ENCODE data around the gene CCNB1.
A peak's percentile ranks its signal among the peaks of the same experiment; 100 is the strongest.
"Not testable (repeated sequence)": the region's sequence is repeated elsewhere in the genome, so short reads cannot be mapped to it uniquely, and the experiment has no call there.

CCNB1 gene

DNA sequence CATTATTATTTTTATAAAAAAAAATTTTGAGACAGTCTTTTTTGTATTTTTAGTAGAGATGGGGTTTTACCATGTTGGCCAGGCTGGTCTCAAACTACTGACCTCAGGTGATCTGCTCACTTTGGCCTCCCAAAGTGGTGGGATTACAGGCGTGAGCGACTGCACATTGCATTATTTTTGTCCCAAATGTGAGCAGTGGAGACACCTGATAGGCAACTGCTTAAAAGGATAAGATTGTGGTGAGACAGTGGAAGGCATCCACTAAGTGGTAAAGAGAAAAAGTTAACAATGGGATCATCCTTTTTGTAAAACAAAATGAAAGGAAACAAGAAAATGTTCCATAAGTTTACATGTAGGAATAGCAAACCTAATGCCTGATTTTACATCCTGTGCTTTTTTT is 20.4 kb downstream of the CCNB1 start:
- DNase-seq (ENCODE audit: low read depth) = no peak

DNA sequence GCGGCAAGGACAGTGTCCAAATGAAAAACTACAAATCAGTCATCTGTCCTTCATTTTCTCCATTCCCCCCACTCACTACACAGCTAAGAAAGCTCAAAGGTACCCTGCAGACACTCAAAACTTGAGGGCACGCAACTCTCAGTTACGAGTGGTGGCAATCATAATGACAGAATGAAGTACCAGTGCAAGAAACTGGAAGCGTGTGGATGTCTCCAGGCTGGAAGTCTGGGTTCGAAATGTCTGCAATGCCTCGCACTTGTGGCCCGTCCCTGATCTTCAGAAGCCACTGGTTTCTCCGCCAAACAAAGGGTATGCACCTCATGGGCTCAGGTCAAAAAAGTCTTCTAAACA is 21.8 kb downstream of the CCNB1 start:
- no peak for DNase-seq (ENCODE audit: low read depth)

DNA sequence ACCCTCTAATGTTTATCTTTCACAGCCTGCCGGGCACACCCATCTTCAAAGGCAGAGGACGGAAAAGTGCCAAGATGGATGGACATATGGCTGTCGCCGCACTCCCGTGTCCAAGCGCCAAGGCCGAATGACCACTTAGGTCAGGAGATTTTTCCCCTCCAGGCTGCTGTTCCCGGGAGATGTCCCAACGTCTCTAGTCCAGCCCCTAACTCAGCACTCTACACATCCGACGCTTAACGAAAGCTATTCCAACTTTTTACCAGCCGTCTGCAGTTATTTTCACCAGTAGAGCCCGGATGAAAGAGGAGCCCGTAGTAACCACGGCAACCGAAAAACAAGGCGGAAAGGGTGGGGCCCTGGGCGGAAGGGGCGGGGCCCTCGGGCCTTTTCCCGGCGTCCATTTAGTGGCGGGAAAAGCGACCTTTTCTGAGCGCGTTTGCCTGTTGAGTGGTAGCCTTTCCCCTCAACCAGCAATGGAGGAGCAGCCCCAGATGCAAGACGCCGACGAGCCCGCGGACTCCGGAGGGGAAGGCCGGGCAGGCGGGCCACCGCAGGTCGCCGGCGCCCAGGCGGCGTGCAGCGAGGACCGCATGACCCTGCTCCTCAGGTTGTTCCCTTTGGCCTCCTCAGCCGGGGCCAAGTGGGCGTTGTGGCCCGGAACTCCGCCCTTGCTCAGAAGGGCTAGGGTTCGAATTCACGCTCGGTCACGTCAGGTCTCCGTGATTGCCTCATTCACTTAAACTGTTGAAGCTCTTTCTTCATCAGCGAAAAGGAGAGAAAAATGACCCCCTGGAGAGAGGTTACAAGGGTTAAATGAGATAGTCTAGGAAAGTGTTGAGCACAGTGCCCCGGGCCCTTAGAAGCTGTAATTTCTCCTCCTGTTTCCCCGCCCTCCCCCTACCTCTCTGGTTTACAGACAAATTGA is 22.5 kb downstream of the CCNB1 start, which contains the start of gene CENPH:
Gene CENPH (plus strand): TSS at position 422 of the 925 bp plus-strand sequence. CDS start 52 bp downstream, at position 474.
- peak; percentile 85 for DNase-seq (ENCODE audit: low read depth)

DNA sequence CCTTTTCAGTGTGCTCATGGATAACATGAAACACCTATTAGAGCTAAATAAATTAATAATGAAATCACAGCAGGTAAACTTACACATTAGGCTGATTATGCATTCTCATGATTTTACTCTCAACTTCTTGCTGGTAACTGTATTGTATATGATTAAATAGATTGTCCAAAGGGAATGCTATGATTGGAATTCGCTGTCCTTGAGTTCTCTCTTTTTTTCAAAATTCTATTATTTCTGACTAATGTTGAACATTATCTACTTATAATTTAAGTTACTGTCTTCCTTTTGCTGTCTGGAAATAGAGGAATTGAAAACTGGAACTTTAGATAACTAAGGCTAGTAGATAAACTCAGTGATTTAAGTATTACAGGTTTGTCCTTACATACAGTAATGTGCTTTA is 35.5 kb downstream of the CCNB1 start:
- no peak for DNase-seq (ENCODE audit: low read depth)

DNA sequence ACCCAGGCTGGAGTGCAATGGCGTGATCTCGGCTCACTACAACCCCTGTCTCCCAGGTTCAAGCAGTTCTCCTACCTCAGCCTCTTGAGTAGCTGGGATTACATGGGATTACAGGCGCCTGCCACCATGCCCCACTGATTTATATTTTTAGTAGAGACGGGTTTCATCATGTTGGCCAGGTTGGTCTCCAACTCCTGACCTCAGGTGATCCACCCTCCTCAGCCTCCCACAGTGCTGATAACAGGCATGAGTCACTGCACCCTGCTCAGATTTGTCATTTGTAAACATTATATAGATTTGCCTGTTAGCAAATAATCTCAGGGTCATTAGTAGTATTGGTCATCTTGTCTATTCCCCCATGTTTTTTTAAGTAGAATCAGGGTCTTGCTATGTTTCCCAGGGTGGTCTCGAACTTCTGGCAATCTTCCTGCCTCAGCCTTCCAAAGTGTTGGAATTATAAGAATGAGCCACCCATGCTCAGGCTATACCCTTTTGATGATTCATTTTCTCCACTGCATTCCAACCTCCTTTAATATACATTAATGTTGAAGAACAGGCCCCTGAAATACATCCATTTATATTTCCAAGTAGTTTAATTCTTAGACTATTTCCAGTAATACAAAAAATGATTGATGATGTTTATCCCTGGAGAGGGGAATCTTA is 39.7 kb downstream of the CCNB1 start:
- DNase-seq (ENCODE audit: low read depth) = no peak

DNA sequence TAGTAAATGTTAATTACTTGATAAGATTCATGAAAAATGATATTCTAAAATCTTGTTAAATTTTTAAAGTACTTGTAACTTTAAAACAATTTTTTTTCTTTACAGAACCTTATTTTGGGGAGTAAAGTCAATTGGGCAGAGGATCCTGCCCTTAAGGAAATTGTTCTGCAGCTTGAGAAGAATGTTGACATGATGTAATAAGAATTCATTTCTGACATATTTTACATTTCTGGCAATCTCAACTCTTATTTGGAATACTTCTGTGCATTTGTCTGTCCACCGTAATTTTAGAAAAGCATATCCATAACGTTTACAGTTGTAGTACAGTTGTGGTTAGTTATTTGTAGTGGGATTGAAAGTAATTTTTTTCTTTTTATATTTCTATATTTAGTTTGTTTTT is 42.7 kb downstream of the CCNB1 start:
- no peak for DNase-seq (ENCODE audit: low read depth)

DNA sequence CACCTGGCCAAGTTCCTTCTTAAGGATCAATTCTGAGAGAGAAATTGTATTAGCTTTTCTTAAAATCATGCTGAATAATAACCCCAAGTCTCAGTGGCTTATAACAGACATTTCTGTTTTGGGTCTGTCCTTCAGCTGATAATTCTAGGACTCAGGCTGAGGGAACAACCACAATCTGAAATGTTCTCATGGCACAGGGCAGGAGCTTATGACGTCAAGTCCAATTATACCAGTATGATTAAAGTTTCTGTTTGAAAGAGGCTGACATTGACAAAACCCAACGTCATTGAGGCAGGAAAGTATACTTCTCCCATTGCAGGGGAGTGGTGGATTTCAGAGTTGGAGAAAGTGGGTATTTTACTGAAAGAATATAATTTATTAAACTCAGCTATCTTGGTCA is 44.2 kb downstream of the CCNB1 start:
- no peak for DNase-seq (ENCODE audit: low read depth)

DNA sequence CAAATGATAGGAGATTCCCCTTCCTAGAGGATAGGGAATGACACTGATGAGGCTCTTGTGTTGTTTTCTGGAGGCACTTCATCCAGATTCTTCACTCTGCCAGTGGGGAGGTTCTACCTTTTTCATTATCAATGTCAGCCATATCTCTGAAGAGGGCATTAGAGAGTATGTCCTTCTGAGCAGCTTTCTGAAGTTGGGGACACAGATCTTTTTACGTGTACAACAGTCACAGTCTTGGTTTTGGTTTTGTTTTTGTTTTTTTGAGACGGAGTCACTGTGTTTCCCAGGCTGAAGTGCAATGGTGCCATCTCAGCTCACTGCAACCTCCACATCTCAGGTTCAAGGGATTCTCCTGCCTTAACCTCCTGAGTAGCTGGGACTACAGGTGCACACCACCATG is 45.1 kb downstream of the CCNB1 start:
- DNase-seq (ENCODE audit: low read depth) = no peak

DNA sequence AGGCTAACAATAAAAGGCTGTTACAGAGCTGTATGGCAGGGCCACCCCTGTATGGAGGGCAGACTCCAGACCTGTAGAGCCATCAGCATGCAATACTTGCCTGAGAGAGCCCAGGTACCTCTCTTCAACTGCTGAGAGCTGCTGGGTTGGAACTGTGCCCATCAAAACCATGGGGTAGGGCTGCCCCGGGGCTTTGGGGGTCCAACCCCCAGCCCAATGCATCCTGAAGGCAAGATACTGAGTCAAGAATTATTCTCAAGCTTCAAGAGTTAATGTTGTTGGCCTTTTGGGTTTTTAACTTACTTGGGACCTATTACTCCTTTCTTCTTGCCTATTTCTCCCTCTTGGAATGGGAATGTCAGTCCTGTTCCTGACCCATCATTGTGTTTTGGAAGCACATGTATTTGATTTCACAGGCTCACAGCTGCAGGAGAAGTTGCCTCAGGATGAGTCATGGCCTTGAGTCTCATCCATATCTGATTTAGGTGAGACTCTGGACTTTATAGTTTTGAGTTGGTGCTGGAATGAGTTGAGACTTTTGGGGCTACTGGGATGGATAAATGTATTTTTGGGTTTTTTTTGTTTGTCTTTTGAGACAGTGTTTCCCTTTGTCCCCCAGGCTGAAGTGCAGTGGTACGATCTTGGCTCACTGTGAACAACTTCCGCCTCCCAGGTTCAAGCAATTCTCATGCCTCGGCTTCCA is 46.7 kb downstream of the CCNB1 start:
- DNase-seq (ENCODE audit: low read depth) = no peak

DNA sequence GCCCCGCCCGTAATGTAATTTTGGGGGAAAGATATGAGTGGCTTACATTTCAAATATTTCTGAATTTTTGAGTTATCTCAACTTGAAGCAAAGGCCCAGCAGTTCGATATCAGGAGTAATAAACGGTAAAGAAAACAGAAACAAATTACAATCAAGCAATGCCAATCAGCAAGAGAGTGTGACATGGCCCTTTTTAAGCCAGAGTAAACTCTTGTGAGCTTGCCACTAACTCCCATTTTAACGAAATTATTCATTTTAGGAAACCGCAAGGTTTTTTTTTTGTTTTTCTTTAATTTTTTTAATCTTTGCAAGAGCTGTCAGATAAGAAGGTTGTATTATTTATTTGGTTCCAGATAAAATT is 50.2 kb downstream of the CCNB1 start:
- DNase-seq (ENCODE audit: low read depth) = no peak

DNA sequence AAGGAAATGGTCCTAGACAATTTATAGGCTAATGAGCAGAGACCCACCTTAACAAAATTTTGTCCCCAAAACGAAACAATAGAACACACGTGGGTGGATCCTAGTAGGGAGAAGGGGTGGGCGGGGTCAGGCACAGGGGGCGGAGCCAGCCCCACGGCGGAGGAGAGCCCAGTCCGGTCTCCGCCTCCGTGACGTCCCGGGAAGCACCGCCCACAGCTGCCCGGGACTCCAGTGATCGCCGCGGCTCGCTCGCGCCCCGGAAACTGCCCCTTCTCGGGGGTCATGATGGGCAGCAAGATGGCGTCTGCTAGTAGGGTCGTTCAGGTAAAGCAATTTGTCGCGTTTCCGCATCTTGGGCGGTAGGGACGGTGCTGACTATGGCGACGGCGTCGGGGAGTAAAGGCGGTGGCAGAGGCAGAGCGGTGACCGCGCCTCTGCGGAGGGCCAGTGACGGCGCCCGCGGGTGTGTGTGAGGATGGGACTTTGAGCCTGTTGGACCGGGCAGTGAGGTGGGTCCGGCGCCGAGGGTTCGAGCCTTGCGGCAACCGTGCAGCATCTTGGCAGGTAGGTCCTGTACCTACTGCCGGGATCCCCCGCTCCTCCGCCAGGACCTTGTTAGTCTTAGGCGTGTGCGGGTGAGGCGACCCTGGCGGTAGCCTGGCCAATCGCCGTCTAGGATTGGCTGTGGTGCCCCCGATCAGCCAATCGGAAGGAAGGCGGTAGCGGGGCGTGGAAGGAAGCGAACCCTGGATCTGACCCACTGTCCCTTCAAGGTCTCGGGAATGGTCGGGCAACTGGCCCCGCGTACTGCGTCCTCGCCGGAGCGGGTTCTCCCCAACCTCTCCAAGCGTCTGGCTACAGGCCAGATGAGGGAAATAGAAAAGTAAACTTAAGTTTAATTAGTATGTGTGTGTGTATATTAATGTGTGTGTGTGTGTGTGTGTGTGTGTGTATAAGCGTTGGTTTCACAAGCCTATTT is 50.9 kb downstream of the CCNB1 start:
- DNase-seq (ENCODE audit: low read depth) = peak; percentile 94

DNA sequence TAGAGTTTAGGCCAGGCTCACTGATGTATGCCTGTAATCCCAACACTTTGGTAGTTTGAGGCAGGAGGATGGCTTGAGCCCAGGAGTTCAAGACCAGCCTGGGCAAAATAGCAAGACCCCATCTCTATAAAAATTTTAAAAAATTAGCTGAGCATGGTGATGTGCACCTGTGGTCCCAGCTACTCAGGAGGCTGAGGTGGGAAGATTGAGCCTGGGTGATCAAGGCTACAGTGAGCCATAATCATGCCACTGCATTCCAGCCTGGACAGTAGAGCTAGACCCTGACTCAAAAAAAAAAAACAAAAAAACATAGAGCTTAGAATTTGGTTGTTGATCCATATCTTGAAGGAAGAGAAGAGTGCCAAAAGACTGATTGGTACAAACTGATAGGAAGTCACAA is 53.0 kb downstream of the CCNB1 start:
- DNase-seq (ENCODE audit: low read depth) = no peak

DNA sequence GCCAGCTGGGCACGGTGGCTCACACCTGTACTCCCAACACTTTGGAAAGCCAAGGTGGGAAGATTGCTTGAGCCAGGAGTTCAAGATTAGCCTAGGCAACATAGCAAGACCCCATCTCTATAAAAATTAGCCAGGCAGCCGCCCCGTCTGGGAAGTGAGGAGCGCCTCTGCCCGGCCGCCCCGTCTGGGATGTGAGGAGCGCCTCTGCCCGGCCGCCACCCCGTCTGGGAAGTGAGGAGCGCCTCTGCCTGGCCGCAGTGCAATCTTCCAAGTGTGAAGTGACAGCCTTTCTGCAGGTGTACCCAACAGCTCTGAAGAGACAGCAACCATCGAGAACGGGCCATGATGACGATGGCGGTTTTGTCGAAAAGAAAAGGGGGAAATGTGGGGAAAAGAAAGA is 53.4 kb downstream of the CCNB1 start:
- not testable (repeated sequence) for DNase-seq (ENCODE audit: low read depth)

DNA sequence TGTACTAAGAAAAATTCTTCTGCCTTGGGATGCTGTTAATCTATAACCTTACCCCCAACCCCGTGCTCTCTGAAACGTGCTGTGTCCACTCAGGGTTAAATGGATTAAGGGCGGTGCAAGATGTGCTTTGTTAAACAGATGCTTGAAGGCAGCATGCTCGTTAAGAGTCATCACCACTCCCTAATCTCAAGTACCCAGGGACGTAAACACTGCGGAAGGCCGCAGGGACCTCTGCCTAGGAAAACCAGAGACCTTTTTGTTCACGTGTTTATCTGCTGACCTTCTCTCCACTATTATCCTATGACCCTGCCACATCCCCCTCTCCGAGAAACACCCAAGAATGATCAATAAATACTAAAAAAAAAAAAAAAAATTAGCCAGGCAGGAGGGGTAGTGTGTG is 53.9 kb downstream of the CCNB1 start:
- DNase-seq (ENCODE audit: low read depth) = not testable (repeated sequence)

DNA sequence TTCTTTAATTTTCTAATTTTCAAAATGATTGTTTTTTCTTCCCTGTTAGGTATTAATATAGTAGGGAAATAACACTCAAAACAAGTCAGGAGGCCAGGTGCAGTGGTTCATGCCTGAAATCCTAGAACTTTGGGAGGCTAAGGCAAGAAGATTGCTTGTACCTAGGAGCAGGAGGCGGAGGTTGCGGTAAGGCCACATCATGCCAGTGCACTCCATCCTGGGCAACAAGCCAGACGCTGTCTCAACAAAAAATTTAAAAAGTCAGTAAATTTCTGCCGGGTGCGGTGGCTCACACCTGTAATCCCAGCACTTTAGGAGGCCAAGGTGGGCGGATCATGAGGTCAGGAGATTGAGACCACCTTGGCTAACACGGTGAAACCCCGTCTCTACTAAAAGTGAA is 57.6 kb downstream of the CCNB1 start:
- no peak for DNase-seq (ENCODE audit: low read depth)

DNA sequence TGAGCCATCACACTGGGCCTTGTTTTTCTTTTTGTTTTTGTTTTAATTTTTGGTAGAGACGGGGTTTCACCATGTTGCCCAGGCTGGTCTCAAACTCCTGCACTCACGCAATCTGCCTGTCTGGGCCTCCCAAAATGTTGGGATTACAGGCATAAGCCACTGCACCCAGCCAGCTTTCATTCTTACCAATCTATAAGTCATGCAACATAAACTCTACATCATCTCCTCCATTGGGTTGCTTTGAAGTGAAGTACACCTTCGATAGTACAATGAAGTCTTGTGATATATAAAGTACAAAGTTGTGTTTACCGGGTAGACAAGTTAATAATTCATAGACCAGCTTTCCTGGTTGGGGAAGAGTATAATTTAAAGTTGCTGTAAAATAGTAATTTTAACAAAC is 58.9 kb downstream of the CCNB1 start:
- DNase-seq (ENCODE audit: low read depth) = no peak
